ENCODE data around the gene HHIPL1.
"Not testable (repeated sequence)": the region's sequence is repeated elsewhere in the genome, so short reads cannot be mapped to it uniquely, and the experiment has no call there.

The HHIPL1 gene

DNA sequence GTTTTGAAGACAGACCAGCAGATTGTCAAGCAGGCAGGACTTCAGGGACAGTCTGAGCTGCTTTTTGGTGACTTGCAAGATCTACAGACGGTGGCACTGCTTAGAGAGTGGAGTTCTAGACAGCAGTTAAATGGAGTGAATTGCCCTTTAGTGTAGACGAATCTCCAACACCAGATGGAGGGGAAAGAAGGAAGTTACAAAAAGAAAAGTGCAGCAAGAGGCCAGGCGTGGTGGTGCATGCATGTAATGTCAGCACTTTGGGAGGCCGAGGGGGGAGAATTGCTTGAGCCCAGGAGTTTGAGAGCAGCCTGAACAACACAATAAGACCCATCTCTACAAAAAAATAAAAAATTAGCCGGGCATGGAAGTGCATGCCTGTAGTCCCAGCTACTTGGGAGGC lies 8.4 kb upstream of the HHIPL1 start:
- peak; percentile 58 for DNase-seq

DNA sequence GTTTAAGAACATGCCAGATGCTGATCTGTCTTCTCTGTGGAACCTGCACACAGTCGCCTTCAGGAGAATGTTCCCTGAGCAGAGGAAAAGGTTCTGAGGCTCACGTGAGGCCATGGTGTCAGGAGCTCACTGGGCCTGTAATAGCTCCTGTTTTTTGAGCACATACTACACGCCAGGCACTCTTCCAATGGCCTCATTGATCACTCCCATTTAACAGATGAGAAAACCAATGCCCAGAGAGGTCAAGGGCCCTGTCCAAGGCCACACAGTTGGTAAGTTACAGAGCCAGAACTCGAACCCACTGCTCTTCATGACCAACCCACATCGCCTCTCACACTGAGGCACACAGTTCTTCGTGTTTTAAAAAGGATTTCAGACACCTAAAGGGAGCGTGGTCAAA lies 7.3 kb upstream of the HHIPL1 start:
- no peak for DNase-seq

DNA sequence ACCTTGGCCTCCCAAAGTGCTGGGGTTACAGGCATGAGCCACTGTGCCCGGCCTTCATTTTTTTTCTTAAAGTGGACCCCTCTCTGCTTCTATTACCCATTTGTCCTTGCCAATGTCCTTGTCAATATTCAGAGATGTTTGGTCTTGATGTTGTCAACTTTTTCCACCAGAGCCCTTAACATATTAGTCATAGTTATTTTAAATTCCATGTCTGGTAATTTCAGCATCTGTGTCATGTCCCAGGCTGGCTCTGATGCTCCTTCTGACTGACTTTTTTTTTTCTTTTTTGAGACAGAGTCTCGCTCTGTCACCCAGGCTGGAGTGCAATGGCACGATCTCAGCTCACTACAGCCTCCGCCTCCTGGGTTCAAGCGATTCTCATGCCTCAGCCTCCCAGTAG lies 2.2 kb upstream of the HHIPL1 start:
- DNase-seq = not testable (repeated sequence)

DNA sequence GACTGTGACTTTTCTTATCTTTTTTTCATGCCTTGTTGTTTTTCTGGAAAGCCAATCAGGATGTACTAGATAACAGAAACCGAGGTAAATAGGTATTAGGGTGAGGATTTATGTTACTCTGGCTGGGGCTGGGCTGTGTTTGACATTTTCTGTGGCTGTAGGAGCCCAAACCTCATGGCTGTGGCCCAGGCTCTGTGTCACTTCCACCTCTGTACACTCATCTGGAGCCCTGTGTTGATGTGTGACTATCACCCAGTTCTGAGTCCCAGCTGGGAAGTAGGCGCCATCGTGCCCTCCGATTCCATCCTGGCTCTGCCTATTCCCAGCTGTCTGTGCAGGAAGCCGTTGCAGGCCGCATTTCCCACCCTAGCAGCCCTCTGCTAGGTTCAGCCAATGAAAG lies 1.6 kb upstream of the HHIPL1 start:
- DNase-seq = peak; percentile 40

DNA sequence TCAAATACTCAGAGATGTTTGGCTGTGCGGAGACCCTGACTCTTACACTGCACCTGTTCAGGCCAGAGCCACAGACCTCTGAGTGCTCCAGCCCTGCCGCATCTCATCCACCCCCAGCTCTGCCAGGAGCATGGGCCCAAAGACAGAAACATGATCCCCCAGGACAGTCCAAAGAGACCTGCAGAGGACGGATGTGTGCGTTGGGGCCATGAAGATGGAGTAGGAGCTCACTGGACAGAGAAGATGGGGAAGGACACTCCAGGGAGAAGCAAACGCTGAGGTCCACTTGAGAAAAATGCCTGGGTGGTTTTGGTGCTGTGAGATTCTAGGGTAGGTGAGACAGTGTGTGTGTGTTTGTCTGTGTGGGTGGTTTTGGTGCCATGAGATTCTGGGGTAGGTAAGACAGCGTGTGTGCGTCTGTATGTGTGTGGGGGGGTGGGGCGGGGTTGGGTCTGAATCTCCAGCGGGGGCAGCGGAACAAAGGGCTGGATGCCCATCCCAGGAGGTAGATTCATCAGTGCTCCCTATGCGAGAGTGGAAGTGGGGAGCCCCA lies 818 bp upstream of the HHIPL1 start:
- no peak for DNase-seq

DNA sequence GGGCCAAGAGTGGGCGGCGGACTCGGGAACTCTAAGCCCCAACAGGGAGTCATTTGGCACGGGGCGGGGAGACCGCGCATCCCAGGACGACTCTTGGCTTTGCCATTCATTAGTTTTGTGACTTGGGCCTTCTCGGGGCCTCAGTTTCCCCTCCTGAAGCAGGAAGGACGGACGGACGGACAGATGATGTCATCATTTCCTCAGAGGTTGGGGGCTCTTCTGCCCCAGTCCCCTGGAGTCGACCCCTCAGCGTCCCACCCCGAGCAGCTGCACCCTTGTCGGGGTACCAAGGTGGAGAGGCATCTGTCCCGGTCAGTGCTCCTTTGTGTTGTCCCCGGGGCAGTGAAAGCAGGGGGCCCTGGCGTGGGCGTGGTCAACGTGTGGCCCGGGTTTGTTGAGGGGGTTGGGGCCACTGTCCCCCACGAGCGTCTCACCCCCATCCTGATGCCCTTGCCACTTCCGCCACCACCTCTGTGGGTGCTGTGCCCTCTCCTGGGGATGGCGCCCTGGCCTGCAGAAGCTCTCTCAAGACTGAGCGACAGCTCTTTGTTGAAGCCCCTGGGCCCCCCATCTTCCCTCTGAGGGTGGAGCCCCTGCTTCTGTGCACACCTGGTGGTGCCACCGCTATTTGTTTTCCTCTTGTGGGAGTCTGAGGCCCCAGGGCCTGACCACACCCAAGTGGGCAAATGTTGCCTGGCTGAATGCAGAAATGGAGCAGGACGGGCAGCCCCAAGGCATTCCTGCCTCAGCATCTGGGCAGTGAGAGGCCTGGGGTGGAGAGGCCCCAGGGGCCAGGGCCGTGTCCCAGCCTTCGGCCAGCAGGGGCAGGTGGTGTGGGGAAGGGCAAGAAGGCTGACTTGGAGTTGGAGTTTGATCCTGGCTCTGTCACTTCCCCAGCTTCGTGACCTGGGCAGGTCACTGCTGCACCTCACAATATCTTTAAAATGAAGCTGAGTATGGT lies 896 bp downstream of the HHIPL1 start:
- no peak for DNase-seq

DNA sequence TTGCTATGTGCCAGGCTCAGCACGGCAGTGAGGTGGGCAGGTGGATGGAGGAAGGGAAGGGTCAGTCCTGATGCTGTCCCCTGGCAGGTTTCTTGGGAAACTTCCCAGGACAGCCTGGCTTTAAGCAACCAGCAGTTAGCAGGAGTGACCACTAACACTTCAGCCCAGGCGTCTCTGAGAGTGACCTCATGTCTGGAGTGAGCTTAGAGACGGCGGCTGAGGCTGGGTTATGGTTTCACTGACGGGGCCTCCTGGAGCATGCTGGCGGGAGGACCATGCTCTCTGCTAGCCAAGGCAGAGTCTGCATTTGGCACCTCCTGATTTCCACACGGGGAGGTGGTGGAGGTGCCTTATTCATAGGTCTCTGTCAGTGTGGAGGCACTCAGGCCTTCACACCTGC lies 2.5 kb downstream of the HHIPL1 start:
- no peak for DNase-seq

DNA sequence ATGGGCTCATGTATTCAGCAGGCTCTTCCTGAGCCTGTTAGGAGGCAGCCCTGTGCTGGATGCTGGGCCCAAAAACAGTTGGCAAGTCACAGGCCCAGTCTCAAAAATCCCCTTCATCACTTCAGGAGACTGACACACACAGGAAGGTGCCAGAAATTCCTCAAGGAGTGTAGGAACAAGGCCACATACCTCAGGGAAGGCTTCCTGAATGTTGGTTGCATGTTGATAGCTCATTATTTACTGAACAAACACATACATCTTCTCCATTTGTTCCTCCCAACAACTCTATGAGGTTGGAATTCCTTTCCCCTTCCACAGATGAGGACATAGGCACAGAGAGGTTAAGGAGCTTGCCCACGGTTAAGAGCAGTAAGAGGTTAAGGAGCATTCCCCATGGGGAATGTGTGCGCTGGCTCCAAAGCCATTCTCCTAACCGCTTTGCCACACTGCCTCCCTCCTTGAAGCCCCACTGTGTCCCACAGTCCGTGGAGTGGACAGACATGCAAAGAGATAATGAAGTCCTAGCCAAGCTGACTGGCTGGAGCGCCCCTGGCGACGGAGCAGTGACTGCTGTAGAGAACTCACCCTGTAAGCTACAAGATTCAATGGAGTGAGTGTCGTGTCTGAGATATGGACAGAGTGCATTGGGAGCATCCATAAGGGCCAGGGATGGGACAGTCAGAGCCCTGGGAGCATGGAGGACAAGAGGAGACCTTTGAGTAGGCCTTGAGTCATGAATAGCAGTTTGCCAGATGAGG lies 3.3 kb downstream of the HHIPL1 start:
- no peak for DNase-seq

DNA sequence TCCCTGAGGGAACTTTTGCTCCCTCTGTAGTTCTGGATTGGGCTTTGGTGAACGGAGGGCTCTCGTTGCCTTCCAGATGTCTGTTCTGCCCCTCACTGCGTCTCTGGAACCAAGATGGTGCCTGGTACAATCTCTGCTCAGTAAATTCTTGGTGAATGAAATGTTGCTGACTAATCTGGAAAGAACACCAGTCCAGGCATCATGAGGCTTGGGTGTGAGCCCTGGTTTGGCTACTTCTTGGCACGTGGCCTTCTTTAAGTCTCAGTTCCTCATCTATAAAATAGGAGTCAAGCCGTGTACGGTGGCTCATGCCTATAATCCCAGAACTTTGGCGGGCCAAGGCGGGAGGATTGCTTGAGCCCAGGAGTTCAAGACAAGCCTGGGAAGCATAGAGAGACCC lies 4.3 kb downstream of the HHIPL1 start:
- DNase-seq = peak; percentile 83

DNA sequence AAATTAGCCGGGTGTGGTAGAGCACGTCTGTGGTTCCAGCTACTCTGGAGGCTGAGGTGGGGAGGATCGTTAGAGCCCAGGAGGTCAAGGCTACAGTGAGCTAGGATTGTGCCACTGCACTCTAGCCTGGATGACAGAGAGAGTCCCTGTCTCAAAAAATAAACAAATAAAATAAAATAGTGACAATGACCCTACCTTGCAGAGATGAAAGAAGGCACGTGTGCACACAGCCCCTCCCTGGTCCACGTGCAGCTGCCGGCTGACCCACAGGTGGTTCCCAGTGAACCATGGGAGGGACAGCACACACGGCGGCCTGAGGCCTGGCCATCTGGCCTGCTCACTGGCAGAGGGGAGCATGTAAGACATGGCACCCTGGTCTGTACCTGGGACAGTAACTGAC lies 4.7 kb downstream of the HHIPL1 start:
- DNase-seq = no peak

DNA sequence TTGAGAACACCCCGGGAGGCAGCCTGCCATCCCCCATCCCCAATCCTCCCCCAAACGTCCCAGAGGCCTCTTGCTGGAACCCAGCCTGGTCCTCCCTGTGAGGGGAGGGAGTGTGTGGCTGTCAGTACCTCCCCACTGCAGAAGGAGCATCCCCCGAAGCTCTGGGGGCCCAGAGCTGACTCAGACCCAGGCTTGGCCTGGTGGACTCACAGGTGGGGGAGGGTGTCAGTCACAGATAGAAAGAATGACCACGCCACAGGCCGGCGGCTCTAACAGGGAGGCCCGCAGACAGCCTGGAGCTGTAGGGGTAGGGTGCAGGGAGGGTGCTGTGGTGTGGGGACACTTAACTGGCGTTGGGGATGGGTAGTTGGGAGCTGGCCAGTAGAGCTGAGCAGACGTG lies 5.3 kb downstream of the HHIPL1 start:
- DNase-seq = no peak

DNA sequence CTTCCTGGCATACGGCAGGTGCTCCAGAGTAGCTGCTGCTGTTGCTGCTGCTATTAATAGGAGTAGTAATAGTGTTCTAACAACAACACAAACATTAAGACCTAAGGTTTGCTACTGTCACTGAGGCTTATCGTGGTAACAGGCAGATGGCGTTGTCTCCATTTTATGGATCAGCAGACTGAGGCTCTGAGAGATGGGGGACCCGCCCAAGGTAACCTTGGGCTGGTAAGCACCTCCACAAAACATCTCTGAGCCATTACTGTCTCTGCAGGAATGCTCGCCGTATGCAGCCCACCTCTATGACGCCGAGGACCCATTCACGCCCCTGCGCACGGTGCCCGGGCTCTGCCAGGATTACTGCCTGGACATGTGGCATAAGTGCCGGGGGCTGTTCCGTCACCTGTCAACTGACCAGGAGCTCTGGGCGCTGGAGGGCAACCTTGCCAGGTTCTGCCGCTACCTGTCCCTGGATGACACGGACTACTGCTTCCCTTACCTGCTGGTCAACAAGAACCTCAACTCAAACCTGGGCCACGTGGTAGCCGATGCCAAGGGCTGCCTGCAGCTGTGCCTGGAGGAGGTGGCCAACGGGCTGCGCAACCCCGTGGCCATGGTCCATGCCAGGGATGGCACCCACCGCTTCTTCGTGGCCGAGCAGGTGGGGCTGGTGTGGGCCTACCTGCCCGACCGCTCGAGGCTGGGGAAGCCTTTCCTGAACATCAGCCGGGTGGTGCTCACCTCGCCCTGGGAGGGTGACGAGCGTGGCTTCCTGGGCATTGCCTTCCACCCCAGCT lies 7.2 kb downstream of the HHIPL1 start:
- DNase-seq = no peak

DNA sequence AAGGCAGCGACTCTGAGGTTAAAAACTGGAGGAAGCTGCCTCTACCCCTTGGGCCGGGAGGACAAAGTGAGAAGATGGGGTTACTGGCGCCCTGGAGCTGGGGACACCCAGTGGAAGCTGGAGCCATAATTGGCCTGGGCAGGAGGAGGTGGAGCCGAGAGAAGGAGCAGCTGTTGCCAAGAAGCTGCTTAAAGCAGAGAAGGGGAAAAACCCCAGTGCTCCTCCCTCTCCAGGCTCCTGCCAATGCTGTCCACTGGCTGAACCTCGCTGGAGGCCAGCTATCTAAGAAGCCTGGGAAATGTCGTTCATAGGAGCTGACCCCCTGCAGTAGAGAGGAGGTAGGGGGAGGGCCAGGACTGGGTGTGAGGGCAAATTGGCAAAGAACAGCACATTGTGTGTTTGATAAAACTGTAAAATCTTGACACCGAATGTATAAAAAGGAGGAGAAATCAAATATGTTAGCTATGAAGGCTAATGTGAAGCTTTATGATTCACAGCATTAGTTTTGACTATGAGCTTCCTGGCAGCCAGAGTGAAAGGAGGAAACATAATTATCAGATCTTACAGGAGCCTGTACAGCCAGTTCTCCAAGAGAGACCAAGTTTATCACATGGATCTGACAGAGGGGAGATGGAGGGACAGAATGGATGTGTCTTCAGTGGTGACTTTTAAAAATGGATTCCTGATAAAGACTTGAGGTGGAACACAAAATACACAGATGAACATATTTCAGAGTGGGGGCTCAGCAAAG lies 9.5 kb downstream of the HHIPL1 start:
- DNase-seq = peak; percentile 14

DNA sequence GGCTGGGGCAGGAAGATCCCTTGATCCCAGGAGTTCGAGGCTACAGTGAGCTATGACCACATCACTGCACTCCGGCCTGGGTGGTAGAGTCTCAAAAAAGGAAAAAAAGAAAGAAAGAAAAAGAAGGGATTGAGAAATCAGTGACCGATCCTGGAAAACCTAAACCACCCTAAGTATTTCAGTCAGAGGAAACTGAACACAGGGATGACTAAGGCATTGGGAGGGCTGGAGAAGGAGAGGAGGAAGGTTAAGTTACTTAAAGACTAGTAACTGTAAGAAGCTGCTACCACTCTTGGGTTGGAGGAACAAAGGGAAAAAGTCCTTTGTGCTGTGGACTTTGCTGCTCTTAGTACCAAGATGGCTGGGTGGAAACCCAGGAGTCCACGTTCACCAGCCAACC lies 10.6 kb downstream of the HHIPL1 start:
- no peak for DNase-seq

DNA sequence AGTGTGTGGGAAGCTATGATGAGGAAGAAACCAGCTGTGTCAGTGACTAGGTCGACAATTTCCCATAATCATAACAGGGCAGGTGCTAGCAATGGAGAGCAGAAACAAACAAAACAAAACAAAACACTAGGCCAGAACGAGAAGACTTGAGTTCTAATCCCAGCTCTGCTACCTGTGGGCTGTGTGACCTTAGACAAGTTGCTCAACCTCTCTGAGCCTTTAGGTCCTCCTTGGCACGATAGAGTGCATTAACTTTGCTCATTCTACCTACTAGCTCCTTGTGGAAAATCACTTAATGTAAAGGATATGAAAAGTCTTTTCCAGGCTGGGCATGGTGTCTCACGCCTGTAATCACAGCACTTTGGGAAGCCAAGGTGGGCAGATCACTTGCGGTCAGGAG lies 11.2 kb downstream of the HHIPL1 start:
- no peak for DNase-seq

DNA sequence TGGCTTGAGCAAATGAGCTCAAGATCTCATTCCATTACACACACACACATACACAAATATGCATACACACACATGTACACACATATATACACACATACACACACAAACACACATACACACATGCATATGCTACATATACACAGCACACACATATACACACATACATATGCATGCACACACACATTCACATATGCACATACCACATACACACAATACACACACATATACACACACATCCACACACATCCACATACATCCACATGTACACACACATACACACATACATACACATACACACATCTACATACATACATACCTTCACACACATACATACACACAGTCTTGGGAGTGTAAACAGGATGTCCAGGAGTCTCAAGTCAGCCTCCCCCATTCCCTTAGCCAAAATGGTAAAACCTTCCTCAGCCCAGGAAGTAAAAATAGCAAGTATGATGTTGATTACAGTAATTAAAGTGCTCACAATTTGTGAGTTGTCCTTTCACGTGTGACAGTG lies 12.8 kb downstream of the HHIPL1 start:
- DNase-seq = no peak

DNA sequence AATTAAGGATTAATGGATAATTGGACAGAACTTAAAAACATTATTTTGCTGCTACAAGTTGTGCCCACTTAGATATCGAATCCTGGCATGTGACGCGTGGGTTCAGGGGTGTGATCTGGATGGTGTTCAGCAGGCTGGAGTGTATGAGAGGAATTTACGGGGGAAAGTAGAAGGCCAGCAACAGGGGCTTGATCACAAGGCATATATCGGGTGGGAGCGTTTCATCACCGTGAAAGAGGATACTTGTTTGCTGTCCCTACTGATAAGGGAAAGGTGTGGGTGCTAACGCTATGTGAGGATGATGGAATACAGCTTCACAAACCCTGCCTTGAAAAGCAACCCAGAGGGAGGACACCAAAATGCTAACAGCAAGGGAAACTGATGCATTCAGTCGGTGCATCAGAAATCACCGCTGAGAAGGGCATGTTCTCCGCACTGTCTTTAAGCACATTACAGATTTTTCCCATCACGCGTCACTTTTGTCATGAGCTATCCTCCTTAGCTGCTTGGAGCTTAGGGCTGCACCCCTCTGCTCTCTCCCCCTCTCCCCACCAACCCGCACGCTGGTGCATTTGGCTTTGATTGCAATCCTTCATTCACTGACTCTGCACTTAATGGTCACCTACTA lies 13.4 kb downstream of the HHIPL1 start:
- no peak for DNase-seq

DNA sequence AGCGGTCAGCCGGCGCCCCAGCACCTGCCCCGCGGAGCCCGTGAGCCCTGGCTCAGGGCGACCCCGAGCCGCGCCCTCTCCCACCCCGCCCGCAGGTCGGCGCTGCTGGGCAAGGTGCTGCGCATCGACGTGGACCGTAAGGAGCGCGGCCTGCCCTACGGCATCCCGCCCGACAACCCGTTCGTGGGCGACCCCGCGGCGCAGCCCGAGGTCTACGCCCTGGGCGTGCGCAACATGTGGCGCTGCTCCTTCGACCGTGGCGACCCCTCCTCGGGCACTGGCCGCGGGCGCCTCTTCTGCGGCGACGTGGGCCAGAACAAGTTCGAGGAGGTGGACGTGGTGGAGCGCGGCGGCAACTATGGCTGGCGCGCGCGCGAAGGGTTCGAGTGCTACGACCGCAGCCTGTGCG lies 14.4 kb downstream of the HHIPL1 start:
- DNase-seq = no peak

DNA sequence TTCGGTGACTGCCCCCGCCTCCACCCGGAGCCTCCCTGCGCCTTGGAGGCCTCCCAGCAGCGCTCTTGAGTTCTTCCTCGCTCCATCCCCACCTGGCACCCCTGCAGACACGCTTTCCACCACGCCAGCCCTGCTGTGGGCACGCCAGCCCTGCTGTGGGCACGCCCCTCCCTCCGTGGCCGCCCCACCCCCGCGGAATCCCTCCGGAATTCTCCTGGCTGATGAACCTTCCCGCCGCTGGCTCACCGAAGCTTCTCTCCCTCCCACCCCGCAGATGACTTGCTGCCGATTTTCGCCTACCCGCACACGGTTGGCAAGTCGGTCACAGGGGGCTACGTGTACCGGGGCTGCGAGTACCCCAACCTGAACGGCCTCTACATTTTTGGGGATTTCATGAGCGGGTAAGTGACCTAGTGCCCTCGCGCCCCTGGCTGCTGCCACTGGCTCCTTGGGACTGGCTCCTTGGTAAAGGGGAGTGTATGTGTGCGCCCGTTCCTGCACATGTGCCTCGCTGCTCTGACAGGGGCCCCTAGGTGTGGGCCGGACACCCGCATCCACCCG lies 15.2 kb downstream of the HHIPL1 start:
- no peak for DNase-seq

DNA sequence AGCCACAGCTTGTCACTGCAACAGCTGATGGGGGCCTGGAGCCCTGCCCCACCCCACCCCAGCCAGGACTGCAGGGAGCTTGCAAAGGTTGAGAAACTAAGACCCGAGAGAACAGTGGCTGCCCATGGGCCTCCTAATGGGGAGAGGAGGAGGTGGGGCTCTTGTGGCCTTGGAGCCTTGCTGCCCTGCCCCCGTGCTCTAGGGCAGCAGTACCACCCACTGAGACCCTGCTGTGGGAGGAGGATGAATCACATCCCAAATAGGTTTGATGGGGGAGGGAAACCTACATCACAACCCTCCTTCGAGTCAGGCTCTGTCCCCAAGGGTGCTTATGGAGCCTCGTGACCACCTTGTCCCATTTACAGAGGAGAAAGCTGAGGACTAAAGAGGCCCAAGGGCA lies 15.9 kb downstream of the HHIPL1 start:
- DNase-seq = no peak

DNA sequence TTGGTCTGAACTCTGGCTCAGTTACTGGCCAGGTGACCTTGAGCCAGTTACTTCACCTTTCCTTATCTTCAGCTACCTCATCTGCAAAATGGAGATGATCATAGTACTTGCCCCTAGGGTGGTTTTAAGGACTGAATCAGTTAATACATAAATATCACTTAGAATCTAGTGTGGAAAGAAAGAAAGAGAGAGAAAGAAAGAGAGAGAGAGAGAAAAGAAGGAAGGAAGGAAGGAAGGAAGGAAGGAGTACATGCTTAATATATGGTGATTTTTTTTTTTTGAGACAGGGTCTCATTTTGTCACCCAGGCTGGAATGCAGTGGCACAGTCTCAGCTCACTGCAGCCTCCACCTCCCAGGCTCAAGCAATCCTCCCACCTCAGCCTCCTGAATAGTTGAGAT lies 16.3 kb downstream of the HHIPL1 start:
- DNase-seq = not testable (repeated sequence)
